ENCODE measurements around the gene TMEM187.

Gene TMEM187

DNA sequence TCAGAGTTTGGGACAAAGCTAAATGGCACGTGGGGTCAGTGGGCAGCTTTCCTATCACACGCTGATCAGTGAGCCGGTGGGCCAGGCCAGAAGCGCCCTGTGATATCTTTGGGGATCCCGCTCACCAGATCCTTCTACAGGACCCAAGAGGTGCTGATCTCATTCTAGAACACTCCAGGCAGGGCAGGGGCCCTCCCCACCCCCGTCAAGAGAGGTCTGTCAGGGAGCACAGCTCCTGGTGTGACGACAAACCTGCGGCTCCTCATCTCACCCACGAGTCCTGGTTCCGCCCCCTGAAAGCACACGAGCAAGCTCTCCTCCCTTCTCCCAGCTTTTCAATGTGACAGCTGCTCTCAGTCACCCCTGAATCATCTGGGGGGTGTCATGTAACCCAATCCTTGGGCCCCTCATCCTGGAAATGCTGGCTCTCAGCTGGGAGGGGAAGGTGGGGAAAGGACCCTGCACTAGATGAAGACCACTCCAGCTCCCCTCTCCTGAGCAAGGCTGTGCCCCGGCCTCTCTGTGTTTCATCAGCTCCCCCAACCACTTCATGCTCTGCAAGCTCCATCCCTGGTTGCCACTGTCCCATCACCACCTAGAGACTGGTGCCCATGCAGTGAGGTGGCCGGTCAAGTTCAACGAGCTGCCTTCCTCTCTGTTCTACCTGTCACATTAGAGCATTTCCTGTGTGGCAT, 5.6 kb upstream of the TMEM187 start:
- Histone ChIP-seq H3K4me3 (ENCODE audit: control insufficient read depth in 1 of 7, extremely low read depth in 1 of 7, insufficient read depth in 4 of 7, low read depth in 2 of 7, low read length in 6 of 7) (peak overlapping the region in 4 of 7 experiments; percentile 29 to 86 (median 52)), H3K9me3 (ENCODE audit: control extremely low read depth in 1 of 5, control insufficient read depth in 4 of 5, insufficient read depth in 2 of 5, low read depth in 1 of 5, low read length in 4 of 5) (peaks cover 0 to 2% (median 0%) of the 10 kb centered on the region in 5 experiments), H3K36me3 (ENCODE audit: control insufficient read depth in 4 of 4, insufficient read depth in 4 of 4, low read length in 3 of 4) (peaks cover 4 to 49% (median 17%) of the 10 kb centered on the region in 4 experiments), H3K27ac (ENCODE audit: insufficient read depth in 1 of 2, low read depth in 1 of 2, low read length in 2 of 2, poor library complexity in 1 of 2, severe bottlenecking in 2 of 2) (peak overlapping the region; percentile 5 to 49), H3K4me1 (ENCODE audit: control extremely low read depth in 1 of 4, control insufficient read depth in 4 of 4, insufficient read depth in 4 of 4, low read length in 3 of 4) (peaks cover 13 to 50% (median 42%) of the 10 kb centered on the region in 4 experiments), H3K27me3 (replicated peaks in 2 of 5; ENCODE audit: control insufficient read depth in 4 of 5, insufficient read depth in 5 of 5, low read length in 4 of 5) (peaks cover 0 to 42% (median 0%) of the 10 kb centered on the region in 5 experiments)
- CTCF ChIA-PET, result interaction anchor here (0.8 to 4.0 kb wide), 13 partner anchors 14 to 204 kb away, joined by 3 to 19 read pairs (median 4); partner anchors contain the start of gene RENBP
- DNase-seq, result no peak
- WGBS (ENCODE audit: insufficient coverage), result 78% methylated on average over 14 of the region's 14 CpGs
- POLR2A ChIA-PET, result no interaction called here

DNA sequence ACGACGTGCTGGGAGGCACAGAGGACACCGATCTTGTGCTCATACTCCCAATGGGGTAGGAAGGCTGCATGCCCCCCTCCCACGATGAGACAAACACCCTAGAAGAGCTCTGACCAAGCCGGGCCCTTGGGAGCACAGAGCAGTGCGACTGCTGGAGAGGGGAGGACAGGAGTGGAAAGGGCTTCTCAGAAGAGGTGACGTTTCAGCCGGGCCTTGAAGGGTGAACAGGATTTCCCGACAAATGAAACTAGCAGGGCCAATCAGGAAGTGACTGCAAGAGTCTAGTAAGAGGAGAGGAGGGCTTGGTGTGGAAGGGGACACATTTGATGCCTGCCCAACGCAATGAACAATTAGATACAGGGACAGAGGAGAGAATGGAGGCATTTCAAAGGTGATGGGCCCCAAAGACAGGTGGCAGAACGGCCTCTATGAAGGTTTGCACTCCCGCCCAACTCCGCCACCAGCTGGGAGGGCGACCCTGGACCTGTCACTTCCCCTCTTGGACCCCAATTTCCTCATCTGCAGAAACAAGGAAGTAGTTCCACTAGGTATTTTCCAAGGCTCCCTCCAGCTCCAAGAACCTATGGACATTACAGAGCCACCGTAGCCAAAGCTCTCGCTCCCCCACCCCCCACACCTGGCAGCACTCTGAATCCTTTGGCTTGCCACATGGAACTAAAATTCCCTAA, 4.9 kb upstream of the TMEM187 start:
- WGBS (ENCODE audit: insufficient coverage), result 63% methylated on average over 16 of the region's 16 CpGs
- peak overlapping the region; percentile 5 to 99 for H3K27ac ChIP-seq (ENCODE audit: insufficient read depth in 1 of 2, low read depth in 1 of 2, low read length in 2 of 2, poor library complexity in 1 of 2, severe bottlenecking in 2 of 2)
- H3K9me3 ChIP-seq (ENCODE audit: control extremely low read depth in 1 of 5, control insufficient read depth in 4 of 5, insufficient read depth in 2 of 5, low read depth in 1 of 5, low read length in 4 of 5), result peaks cover 0 to 2% (median 0%) of the 10 kb centered on the region in 5 experiments
- CTCF ChIA-PET, result interaction anchor here (0.8 to 4.2 kb wide), 14 partner anchors 12 to 204 kb away, joined by 3 to 19 read pairs (median 5); partner anchors contain the start of gene ARHGAP4
- H3K27me3 ChIP-seq (replicated peaks in 2 of 5; ENCODE audit: control insufficient read depth in 4 of 5, insufficient read depth in 5 of 5, low read length in 4 of 5), result peaks cover 0 to 35% (median 0%) of the 10 kb centered on the region in 5 experiments
- DNase-seq, result peak in 2 of 3 donors; percentile 55 to 61
- peaks cover 4 to 42% (median 11%) of the 10 kb centered on the region in 4 experiments for H3K36me3 ChIP-seq (ENCODE audit: control insufficient read depth in 4 of 4, insufficient read depth in 4 of 4, low read length in 3 of 4)
- POLR2A ChIA-PET, result no interaction called here
- H3K4me3 ChIP-seq (ENCODE audit: control insufficient read depth in 1 of 7, extremely low read depth in 1 of 7, insufficient read depth in 4 of 7, low read depth in 2 of 7, low read length in 6 of 7), result peak overlapping the region in 4 of 7 experiments; percentile 31 to 94 (median 70)
- H3K4me1 ChIP-seq (ENCODE audit: control extremely low read depth in 1 of 4, control insufficient read depth in 4 of 4, insufficient read depth in 4 of 4, low read length in 3 of 4), result peaks cover 13 to 50% (median 42%) of the 10 kb centered on the region in 4 experiments

DNA sequence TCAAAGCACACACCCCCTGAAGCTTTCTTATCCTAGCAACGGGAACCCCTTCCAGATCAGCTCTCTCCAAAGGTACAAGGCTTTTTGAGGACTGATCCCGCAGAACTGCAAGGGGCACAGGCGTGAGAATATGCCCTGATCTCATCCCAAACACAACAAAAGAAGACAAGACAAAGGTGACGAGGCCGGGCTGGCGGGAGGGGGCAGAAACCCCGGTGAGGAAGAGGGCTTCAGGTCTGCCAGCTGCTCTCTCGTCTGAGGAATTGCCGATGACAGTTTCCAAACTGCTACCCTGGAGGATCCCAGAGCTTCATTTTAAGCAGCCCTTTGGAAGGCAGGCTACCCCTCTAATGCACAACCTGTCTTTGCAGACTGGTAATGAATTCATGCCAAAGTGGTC, 4.3 kb upstream of the TMEM187 start:
- WGBS (ENCODE audit: insufficient coverage), result 61% methylated on average over 7 of the region's 9 CpGs
- Histone ChIP-seq H3K4me1 (ENCODE audit: control extremely low read depth in 1 of 4, control insufficient read depth in 4 of 4, insufficient read depth in 4 of 4, low read length in 3 of 4) (peaks cover 13 to 55% (median 45%) of the 10 kb centered on the region in 4 experiments), H3K27ac (ENCODE audit: insufficient read depth in 1 of 2, low read depth in 1 of 2, low read length in 2 of 2, poor library complexity in 1 of 2, severe bottlenecking in 2 of 2) (peak overlapping the region in 1 of 2 experiments; percentile 99)

DNA sequence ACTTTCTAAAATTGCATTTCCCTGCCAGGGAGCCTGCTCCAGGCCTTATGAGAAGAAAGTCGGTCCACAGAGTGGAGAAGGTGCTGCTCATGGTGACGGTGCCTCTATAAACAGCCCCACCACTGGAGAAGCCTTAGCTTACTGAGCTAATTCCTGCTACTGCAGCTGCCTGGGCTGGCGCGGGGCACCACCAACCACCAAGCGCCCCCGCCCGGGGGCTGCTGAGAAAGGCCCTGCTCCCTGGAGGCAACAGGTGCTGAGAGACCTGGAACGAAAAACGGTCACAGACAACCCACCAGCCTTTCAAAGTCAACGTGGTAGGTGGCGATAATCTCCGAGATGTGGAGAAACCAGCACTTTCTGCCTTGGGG, 3.8 kb upstream of the TMEM187 start:
- H3K9me3 ChIP-seq (ENCODE audit: control extremely low read depth in 1 of 5, control insufficient read depth in 4 of 5, insufficient read depth in 2 of 5, low read depth in 1 of 5, low read length in 4 of 5), result peaks cover 0 to 1% (median 0%) of the 10 kb centered on the region in 5 experiments
- peak overlapping the region in 1 of 2 experiments; percentile 99 for H3K27ac ChIP-seq (ENCODE audit: insufficient read depth in 1 of 2, low read depth in 1 of 2, low read length in 2 of 2, poor library complexity in 1 of 2, severe bottlenecking in 2 of 2)
- H3K4me3 ChIP-seq (ENCODE audit: control insufficient read depth in 1 of 7, extremely low read depth in 1 of 7, insufficient read depth in 4 of 7, low read depth in 2 of 7, low read length in 6 of 7), result peak overlapping the region; percentile 38 to 97 (median 86)
- DNase-seq, result peak in 2 of 3 donors; percentile 61 to 71
- 44% methylated on average over 8 of the region's 12 CpGs for WGBS (ENCODE audit: insufficient coverage)
- peaks cover 0 to 30% (median 0%) of the 10 kb centered on the region in 5 experiments for H3K27me3 ChIP-seq (replicated peaks in 2 of 5; ENCODE audit: control insufficient read depth in 4 of 5, insufficient read depth in 5 of 5, low read length in 4 of 5)
- POLR2A ChIA-PET, result interaction anchor here (0.7 to 1.0 kb wide), 2 partner anchors 40 to 52 kb away, joined by 3 read pairs; no protein-coding TSS in a partner anchor
- CTCF ChIA-PET, result interaction anchor here (1.0 to 4.2 kb wide), 13 partner anchors 12 to 62 kb away, joined by 3 to 19 read pairs (median 5); partner anchors contain the start of gene ARHGAP4
- H3K36me3 ChIP-seq (ENCODE audit: control insufficient read depth in 4 of 4, insufficient read depth in 4 of 4, low read length in 3 of 4), result peaks cover 4 to 32% (median 5%) of the 10 kb centered on the region in 4 experiments
- peaks cover 13 to 59% (median 50%) of the 10 kb centered on the region in 4 experiments for H3K4me1 ChIP-seq (ENCODE audit: control extremely low read depth in 1 of 4, control insufficient read depth in 4 of 4, insufficient read depth in 4 of 4, low read length in 3 of 4)

More for the DNA sequence above, 4.3 kb upstream of the TMEM187 start:
- no peak for DNase-seq
- peak overlapping the region in 4 of 7 experiments; percentile 31 to 97 (median 90) for H3K4me3 ChIP-seq (ENCODE audit: control insufficient read depth in 1 of 7, extremely low read depth in 1 of 7, insufficient read depth in 4 of 7, low read depth in 2 of 7, low read length in 6 of 7)
- ChIA-PET CTCF (interaction anchor here (1.0 to 4.2 kb wide), 11 partner anchors 12 to 62 kb away, joined by 3 to 19 read pairs (median 6); partner anchors contain the start of gene ARHGAP4), POLR2A (interaction anchor here (1.0 kb wide), 1 partner anchor 40 kb away, joined by 3 read pairs; no protein-coding TSS in a partner anchor)
- H3K9me3 ChIP-seq (ENCODE audit: control extremely low read depth in 1 of 5, control insufficient read depth in 4 of 5, insufficient read depth in 2 of 5, low read depth in 1 of 5, low read length in 4 of 5), result peaks cover 0 to 2% (median 0%) of the 10 kb centered on the region in 5 experiments
- H3K27me3 ChIP-seq (replicated peaks in 2 of 5; ENCODE audit: control insufficient read depth in 4 of 5, insufficient read depth in 5 of 5, low read length in 4 of 5), result peaks cover 0 to 30% (median 0%) of the 10 kb centered on the region in 5 experiments
- peaks cover 4 to 37% (median 8%) of the 10 kb centered on the region in 4 experiments for H3K36me3 ChIP-seq (ENCODE audit: control insufficient read depth in 4 of 4, insufficient read depth in 4 of 4, low read length in 3 of 4)

DNA sequence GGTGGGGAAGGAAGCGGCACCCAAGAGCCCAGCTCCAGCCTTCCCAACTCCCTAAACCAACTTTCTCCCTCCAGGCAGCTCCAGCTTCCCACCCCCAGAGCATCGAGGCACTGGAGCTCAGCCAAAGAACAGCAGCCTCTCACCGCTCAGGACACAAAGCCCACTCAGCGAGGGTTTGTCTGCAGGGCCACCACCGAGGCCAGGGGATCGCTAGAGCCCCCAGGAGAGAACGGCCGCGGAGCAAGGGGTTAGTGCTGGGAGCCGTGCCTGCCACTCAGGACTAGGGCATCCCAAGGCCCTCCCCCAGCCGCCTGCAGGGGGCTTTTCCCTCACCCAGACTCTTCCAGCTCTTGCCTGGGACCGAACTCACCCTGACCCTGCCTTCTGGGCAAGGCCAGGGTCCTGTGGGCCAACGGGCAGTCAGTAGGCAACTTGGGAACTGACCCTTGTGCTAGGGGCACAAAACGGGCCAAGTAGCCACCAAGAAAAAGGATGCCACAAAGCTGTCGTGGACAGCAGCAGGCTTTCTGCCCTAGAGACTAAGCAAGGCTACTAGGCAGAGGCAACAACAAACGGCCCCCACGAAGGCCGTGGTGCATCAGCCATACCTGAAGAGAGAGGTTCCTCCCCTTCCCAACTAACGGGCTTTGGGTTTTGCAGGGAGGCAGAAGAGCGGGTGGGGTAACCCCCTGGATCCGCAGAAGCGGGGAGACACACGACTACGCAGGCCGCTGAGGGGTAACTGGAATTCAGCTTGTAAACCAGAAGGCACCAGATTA, 3.2 kb upstream of the TMEM187 start:
- Histone ChIP-seq H3K4me1 (ENCODE audit: control extremely low read depth in 1 of 4, control insufficient read depth in 4 of 4, insufficient read depth in 4 of 4, low read length in 3 of 4) (peaks cover 13 to 65% (median 56%) of the 10 kb centered on the region in 4 experiments), H3K4me3 (ENCODE audit: control insufficient read depth in 1 of 7, extremely low read depth in 1 of 7, insufficient read depth in 4 of 7, low read depth in 2 of 7, low read length in 6 of 7) (peak overlapping the region; percentile 38 to 97 (median 86)), H3K9me3 (ENCODE audit: control extremely low read depth in 1 of 5, control insufficient read depth in 4 of 5, insufficient read depth in 2 of 5, low read depth in 1 of 5, low read length in 4 of 5) (no peaks in the 10 kb centered on the region), H3K27me3 (replicated peaks in 2 of 5; ENCODE audit: control insufficient read depth in 4 of 5, insufficient read depth in 5 of 5, low read length in 4 of 5) (peaks cover 0 to 28% (median 0%) of the 10 kb centered on the region in 5 experiments), H3K36me3 (ENCODE audit: control insufficient read depth in 4 of 4, insufficient read depth in 4 of 4, low read length in 3 of 4) (peaks cover under 1 to 26% (median 3%) of the 10 kb centered on the region in 4 experiments), H3K27ac (ENCODE audit: insufficient read depth in 1 of 2, low read depth in 1 of 2, low read length in 2 of 2, poor library complexity in 1 of 2, severe bottlenecking in 2 of 2) (peak overlapping the region in 1 of 2 experiments; percentile 99)
- ChIA-PET CTCF (interaction anchor here (1.0 to 4.2 kb wide), 11 partner anchors 11 to 50 kb away, joined by 3 to 19 read pairs (median 5); partner anchors contain the start of gene ARHGAP4), POLR2A (interaction anchor here (0.7 to 1.0 kb wide), 2 partner anchors 41 to 51 kb away, joined by 3 read pairs; no protein-coding TSS in a partner anchor)
- WGBS (ENCODE audit: insufficient coverage), result 51% methylated on average over 14 of the region's 25 CpGs
- DNase-seq, result no peak

DNA sequence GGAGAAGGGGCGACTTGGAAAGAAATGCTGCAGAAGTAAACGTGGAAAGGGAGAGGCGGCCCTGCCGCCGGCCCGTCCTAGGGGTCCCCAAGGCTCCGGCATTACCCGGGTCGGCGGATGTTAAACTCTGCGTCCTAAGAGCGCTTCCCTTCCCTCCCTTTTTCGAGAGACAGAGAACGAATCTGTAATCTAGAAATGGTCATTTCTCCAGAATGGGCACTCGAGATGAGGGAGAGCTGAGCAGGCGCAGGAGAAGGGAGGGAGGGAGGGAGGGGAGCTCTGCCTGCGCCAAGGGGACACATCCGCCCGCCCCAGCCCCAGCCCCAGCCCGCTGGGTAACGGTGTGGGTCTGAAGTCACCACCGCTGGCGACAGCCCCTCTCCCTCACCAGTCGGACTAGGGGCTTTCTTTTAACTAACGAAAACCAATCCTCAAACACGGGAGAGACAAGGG, 2.6 kb upstream of the TMEM187 start:
- Histone ChIP-seq H3K4me1 (ENCODE audit: control extremely low read depth in 1 of 4, control insufficient read depth in 4 of 4, insufficient read depth in 4 of 4, low read length in 3 of 4) (peaks cover 13 to 70% (median 61%) of the 10 kb centered on the region in 4 experiments), H3K4me3 (ENCODE audit: control insufficient read depth in 1 of 7, extremely low read depth in 1 of 7, insufficient read depth in 4 of 7, low read depth in 2 of 7, low read length in 6 of 7) (peak overlapping the region; percentile 38 to 97 (median 89)), H3K27ac (ENCODE audit: insufficient read depth in 1 of 2, low read depth in 1 of 2, low read length in 2 of 2, poor library complexity in 1 of 2, severe bottlenecking in 2 of 2) (peak overlapping the region in 1 of 2 experiments; percentile 99), H3K27me3 (replicated peaks in 2 of 5; ENCODE audit: control insufficient read depth in 4 of 5, insufficient read depth in 5 of 5, low read length in 4 of 5) (peaks cover 0 to 27% (median 0%) of the 10 kb centered on the region in 5 experiments), H3K36me3 (ENCODE audit: control insufficient read depth in 4 of 4, insufficient read depth in 4 of 4, low read length in 3 of 4) (peaks cover 0 to 22% (median 3%) of the 10 kb centered on the region in 4 experiments), H3K9me3 (ENCODE audit: control extremely low read depth in 1 of 5, control insufficient read depth in 4 of 5, insufficient read depth in 2 of 5, low read depth in 1 of 5, low read length in 4 of 5) (no peaks in the 10 kb centered on the region)
- ChIA-PET POLR2A (interaction anchor here (2.2 kb wide), 1 partner anchor 32 kb away, joined by 7 read pairs; no protein-coding TSS in a partner anchor), CTCF (interaction anchor here (1.0 to 4.2 kb wide), 6 partner anchors 19 to 49 kb away, joined by 3 to 19 read pairs (median 8); partner anchors contain the start of gene ARHGAP4)
- no peak for DNase-seq
- WGBS (ENCODE audit: insufficient coverage), result 8% methylated on average over 8 of the region's 26 CpGs

Data from common myeloid progenitor, CD34-positive (primary cell).